ENCODE data around the gene OGFRL1. TPM values are rescaled to one million over a fixed set of nuclear protein-coding genes. Genes with fewer than 3 reads are reported as not detected.

OGFRL1 gene
- total RNA-seq, result 19.4 and 25.6 TPM in 2 replicates

DNA sequence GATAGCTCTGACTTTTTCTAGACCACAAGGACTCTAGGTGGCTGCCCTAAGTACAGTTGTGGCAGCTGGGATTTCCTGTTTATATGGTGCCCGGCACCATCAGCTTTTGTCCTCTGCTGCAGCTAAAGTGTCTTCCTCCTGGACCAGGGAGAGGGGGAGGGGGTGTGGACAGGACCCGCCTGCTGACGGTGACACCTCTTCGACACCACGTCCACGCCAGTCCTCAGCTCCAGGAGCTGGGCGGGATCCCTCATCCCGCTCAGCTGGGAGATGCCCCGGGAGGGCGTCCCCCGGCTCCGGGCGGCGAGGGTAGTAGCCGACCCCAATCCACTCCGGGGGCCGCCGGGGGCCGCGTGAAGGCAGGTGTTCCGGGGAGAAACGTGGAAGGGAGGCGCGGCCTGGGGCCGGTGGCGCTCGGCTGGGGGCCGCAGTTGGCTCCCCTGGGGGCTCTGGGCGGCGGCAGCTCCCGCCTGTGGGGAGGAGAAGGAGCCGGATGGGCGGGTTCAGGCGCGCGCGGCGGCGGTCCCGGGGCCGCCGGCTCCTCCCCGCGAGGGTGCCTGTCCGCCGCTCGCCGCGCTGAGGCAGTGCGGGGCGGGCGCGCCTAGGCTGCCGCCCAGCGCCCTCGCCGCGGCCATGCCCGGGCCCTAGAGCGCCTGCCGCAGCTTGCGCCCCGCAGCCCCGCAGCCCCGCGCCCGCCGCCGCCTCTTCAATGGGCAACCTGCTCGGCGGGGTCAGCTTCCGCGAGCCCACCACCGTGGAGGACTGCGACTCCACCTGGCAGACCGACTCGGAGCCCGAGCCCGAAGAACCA is at the start of gene OGFRL1:
OGFRL1 (plus strand) TSS at position 584 of the 811 bp plus-strand sequence; CDS start at position 710, 126 bp downstream.

All from smooth muscle cell of trachea (primary cell).